HG03457 (cell line): ENCODE data around the gene FHIT.
A peak's percentile ranks its signal among the peaks of the same experiment; 100 is the strongest.
"Not testable (repeated sequence)": the region's sequence is repeated elsewhere in the genome, so short reads cannot be mapped to it uniquely, and the experiment has no call there.

ENCODE experiments used
- ATAC-seq: cut with Tn5 transposase; IDR thresholded peaks from one replicate; pipeline ENCODE4 v1.9.1; 2021; ENCODE audit warnings: moderate number of reproducible peaks; ENCODE audit not compliant: unreplicated experiment

Gene FHIT

DNA sequence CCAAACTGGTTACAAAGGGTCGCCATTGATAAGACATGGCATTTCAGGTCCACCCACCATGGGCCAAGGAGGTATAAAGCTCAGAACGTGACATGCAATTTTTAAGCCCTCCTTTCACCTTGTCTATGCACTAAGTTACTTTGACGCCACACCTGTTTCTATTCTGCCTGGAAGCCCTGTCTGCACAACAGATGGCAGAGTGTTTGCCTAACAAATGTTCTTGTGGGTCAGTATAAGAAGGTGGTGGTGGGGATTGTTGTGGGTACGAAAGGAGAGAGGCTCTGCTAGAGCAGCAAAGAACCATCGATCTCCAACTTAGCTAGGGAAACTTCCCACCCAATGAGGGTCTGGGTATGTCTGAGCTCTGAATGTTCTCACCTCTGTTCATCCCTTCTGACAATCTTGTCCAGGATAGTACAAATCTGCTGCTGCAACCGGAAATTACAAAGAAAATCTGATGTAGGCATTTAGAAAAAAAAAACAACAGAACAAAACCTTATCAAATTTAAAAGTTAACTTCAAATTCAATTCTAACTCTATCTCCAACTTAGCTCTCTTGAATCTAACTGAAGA, 1256.4 kb downstream of the FHIT start:
- no peak for ATAC-seq

DNA sequence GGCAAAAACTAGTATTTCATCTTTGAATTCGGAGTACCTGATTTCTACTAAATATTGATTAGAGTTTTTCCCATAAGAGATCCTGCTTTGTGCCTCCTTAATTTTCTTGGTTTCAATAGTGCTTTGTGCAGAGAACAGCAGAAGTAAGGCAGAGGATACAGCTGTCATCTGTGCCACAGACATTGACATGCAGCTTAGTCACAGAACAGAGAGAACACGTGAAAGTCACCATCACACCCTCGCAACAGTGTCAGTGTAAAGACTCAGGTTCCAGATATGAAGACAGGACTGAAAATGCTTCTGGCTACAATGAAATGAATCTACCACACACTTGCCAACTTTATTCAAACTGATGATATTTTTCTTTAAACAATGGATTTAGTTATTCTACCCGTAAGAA, 1258.7 kb downstream of the FHIT start:
- ATAC-seq: no peak

DNA sequence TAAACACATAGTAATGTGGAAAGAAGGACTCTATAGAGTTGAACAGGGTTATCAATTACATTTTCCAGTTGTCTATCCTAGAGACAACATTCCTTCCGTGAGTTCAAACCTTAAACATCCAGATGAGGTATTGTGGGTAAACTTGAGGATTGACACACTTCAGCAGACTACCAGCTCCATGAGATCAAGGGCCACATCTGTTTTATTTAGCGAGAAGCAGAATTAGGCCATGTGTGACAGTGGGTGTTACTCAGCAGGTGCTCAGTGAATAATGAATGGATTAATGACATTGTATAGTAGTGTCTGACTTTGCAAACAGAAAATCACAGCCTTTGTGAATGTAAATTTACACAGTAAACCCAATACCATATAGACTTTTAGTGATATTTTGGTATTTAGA, 1260.3 kb downstream of the FHIT start:
- ATAC-seq: no peak

DNA sequence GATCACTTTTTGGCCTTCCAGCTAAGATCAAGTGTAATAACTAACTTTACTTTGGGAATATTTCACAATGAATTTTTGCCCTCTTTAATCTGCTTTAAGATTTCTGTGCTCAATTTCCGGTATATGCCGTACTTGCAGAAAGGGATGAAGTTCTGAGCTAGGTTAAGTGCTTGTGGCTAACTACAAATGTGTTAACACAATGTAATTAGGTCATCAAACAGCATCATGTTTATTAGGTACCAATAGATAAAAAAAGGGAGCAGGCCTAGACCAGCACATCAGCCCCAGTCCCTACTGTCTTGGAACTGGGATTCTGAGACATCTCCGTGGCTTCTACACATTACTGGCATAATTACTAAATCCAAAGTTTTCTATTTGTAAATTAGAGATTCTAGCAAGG, 1268.7 kb downstream of the FHIT start:
- ATAC-seq: no peak

DNA sequence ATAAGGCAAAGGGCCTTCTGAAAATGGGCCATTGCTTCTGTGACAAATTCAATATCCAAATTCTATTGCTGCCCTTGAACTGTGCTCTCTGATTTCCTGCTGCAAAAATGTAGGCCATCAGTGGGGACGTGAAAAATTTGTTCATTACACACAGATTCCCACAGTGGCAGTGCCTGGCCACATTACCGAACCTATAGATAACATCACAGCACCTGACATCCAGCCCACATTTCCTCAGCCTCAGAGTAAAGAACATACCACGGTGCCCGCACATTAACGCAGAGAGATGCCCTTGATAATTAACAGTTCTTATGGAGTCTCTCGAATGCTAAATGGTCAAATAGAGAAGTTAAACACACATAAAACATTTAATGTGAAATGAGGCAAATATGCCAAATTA, 1269.9 kb downstream of the FHIT start:
- no peak for ATAC-seq

DNA sequence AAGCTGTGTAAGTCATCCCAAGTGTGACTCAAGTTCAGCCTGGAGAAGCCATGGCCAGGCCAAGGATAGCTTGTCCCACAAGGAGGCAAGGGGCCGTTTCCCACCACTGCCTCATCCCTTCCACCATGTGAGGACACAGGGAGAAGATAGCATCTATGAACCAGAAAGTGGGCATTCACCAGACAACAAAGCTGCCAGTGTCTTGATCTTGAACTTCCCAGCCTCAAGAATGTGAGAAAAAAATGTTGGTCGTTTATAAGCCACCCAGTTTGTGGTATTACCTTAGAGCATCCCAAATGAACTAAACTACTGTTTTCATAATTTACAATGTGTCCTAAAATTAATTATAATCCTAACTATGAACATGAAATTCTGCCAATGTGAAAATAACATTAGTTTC, 1270.7 kb downstream of the FHIT start:
- ATAC-seq: no peak

DNA sequence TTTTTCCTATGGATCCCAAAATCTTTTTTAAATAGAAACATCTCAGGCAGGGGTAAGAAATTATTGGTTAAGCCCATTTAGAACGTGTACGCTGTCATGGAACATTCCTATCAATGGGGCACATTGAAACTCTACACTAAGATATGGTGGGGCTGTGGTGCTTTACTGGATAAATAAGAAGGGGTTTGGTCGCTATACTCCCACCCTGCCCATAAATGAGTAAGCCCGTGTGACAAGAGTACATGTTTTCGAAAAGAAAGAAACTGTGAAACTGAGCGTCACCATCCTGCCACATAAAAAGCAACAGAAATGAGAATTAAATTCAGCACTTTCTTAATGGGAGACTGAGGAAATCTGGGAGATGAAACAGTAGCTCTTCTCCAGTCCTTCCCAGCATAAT, 1271.7 kb downstream of the FHIT start:
- ATAC-seq: no peak

DNA sequence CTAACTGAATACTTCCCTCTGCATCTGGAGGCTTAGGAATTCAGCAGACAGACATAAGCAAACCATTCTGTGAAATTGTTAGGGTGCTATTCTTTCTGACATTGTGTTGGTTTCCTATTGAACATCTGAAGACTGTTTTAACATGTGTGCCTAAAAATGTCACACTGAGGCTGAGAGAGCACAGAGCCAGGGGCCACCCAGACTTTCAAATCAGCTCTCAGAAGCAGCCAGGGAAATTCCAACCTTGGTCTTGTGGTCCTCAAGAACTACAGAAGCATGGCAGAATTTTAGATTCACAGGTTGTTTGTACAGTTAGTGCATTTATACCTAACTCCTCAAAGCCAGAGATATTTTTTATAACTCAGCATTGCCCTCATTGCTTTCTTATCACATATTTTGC, 1272.3 kb downstream of the FHIT start:
- ATAC-seq: peak; percentile 63

DNA sequence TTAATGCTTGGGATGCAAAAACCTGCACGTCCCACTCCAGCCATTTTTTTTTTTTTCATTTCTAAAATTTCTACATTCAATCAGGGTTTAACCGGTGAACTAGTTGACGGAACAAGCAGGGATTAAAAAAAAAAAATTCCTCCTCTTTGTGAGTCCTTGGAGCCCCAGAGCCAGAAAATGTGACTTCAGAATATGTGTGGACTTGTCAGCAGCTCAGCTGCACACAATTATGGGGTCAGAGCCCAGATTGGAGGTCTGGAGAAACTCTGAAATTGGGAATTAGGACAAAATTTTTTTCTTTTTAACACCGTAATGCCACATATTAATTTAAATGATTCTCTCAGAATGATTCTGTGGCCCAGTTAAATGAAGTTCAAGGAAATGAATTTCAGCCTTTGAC, 1280.5 kb downstream of the FHIT start:
- ATAC-seq: no peak

DNA sequence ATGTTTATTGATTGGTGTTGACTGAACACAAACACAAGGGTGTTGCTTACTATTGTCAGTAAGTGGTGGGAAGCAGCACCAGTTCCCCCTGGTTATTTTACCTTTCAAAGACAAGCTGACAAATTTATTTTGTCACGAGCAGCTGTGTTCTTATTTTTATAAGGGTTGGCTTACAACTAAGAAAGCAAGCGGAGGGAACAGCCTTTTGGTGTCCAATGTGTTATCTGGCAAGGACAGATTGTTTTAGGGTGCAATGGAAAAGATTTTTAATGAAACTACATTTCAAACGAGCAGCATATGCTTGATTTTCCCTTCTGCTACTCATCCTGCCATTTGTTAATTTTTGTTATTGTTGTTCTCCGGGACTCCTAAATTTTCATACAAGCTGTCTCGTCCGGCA, 1280.9 kb downstream of the FHIT start:
- ATAC-seq: no peak

DNA sequence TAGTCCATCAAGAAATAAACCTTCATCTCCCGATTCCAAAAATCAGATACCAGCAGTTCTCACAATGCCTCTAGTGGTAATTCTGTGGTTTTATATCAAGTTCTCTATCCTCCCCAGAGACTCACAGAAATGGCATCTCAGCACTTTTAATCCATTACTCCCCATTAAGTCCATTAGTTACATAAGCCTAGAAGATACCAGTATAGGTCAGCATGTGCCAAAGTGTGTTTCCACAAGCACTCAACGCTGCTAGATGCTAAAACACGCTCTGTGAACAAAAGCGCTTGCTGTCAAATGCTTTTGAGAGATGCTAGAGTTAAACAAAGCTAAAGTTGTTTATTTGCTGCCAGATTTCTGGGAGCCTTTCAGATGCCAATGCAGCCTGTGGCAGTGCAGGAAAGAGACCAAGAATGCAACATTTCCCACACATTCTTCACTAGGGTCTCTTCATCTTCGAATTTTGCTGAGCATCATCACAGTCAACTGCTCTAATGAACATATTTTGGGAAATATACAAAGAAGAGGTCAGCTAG, 1282.7 kb downstream of the FHIT start:
- ATAC-seq: no peak

DNA sequence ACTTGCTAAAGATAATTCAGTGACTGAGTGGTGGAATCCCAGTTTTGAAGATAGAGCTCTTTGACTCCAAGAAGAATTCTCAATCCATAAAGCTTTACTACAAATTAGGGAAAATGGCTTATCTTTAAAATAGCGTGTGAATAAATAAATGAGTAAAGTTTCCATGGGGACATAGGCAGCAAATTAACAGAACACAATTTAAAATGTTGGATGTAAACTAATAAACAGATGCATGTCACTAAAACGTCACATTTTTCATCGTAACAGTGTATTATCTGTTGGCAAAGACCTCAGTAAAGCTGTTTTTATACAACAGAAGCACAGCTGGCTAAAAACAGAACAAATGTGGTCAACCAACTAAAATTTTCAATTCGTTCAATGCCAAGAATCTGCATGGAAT, 1287.6 kb downstream of the FHIT start:
- no peak for ATAC-seq

DNA sequence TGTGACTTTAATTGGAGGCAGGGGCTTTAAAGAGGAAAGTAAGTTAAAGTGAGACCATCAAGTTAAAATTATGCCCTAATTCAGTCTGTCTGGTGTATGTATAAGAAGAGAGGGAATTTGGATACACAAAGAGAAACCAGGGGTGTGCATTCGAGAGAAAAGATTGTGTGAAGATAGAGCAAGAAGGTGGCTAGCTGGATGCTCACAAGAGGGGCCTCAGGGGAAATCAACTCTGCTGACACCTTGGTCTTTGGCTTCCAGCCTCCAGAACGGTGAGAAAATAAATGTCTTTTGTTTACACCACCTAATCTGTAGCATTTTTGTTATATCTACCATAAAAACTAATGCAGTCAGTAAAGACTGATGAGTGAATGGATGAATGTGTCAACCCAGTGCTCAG, 1294.1 kb downstream of the FHIT start:
- no peak for ATAC-seq

DNA sequence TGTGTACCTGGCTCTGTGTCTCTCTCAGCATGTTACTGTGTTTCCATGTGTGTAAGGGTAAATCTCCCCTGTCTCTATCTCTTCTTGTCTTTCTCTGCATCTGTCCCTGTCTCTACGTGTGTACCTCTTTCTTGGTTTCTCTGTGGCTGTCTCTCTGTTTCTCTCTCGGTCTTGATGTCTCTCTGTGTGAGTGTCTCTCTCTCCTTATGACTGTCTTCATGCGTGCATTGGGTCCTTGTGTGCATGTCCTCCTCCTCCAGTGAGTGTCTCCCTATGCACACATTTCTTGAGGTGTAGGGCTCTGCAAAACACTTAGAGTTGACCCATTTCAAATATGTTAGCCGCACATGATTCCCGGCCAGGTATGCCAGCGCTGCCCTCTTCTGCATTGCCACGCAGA, 1298.1 kb downstream of the FHIT start:
- no peak for ATAC-seq

DNA sequence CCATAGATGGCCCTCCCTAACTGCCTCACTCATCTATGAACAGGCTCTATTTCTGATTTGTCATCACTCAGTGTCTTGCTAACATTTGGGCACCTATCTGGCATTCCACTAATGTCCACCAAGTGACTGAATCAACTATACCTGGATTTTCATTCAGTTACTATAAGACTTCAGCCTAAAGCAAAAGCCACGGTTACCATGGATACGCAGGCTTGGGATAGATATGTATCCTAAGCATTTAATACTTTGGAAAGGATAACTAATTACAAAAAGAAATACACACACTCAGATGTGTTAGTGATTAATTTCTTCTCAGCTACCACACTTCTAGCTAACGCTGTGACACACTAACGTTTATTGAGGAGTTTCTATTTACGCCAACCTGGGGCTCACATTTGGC, 1301.9 kb downstream of the FHIT start:
- ATAC-seq: no peak

DNA sequence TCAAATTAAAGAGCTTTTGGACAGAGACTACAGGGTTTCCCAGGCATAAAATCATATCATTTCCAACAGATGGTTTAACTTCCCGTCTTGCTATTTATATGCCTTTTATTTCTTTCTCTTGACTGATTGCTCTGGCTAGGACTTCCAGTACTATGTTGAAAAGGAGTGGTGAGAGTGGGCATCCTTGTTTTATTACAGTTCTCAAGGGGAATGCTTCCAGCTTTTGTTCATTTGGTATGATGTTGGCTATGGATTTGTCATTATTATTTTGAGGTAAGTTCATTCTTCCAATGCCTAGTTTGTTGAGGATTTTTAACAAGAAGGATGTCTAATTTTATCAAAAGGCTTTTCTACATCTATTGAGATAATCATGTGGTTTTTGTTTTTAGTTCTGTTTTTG, 1304.9 kb downstream of the FHIT start:
- ATAC-seq: no peak

DNA sequence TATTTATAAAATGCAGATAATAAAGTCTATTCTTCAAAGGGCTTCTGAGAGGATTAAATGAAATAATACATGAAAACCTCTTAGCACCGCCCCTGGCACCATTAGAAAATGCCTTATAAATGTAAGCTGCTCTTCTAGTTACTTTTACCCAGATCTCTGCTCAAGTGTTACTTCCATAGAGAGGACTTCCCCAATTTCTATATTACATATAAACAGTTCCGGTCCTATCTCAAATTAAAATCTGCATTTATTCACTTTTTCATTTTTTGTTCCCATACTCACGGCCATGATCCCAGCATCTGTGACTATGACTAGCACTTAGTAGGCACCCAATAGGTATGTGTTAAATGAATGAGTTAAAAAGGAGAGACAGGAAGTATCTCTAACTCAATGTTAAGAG, 1310.5 kb downstream of the FHIT start:
- no peak for ATAC-seq

DNA sequence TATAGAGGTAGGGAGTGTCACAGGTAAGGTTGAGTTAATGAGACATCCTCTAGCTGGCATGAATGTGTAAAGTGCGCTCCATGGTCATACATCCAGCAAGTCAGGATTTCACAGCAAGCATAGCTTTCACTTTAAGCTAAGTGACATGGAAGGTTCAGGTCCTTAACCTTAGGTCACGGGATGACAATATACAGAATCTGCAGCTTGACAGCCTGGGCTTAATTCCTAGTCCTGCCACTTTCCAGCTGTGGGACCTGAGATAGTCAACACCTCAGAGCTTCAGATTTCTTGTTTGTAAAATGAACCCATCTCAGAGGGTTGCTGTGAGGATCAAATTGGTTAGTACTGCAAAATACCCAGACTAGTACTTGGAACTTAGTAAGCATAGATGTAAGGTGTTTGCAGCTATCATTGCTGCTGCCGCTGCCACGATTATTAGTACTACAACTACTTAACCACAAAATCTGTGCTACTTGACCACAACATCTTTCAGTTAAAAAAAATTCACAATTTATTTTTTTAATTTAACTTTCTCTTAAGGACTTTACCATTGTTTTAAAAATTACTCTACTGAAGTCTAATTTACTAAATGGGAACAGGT, 1311.3 kb downstream of the FHIT start:
- ATAC-seq: no peak

DNA sequence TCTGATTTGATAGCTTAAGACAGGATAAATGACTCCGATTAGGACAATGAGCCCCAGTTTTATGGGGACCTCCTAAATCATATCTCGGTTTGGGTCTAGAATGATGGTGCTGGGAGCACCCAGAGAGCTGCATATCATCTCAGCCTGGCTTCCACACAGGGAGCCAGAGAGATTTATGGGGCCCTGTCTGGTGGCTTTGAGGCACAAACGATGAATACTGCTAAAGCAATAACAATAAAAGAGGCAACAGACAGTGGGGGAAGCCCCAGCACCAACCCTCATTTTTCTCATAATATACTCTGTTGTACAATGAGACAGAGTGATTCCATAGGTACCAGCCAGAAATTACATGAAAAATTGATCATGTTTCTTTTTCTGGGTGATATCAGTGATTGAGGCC, 1312.4 kb downstream of the FHIT start:
- no peak for ATAC-seq

DNA sequence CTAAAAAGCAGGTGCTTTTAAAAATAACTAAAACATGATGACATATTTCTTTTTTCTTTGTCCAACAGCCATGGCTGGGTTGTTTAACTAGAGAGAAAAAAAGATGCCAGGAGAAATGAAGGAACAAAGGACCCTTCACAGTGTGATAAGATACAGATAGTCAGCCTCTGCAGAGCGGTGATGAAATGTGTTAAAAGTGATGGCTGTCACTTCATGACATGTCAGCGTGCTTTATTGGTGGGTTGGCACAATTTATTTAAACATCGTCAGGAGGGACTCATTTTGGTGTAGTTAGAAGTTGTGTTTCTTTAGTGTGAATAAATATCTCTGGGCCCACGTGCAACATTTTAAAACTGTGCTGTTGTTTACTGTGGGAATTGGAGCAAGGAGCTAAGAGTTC, 1314.1 kb downstream of the FHIT start:
- ATAC-seq: no peak

DNA sequence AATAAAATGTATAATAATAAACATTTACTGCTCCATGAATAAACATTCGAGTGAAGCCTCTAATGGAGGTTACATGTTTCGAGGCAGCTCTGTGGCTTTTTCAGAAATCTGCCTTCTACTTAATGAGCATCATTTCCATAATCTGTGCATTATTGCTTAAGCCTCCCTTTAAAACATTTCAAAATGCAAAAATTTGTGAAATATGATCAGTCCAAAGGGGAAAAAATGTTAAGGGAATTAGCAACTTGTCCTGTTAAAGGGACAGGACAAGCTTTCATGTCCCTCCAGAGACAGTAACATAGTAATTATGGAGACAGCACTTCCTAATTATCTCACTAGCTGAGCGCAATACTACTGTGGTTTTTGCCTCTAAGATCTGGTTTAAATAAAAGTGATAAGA, 1314.8 kb downstream of the FHIT start:
- no peak for ATAC-seq

DNA sequence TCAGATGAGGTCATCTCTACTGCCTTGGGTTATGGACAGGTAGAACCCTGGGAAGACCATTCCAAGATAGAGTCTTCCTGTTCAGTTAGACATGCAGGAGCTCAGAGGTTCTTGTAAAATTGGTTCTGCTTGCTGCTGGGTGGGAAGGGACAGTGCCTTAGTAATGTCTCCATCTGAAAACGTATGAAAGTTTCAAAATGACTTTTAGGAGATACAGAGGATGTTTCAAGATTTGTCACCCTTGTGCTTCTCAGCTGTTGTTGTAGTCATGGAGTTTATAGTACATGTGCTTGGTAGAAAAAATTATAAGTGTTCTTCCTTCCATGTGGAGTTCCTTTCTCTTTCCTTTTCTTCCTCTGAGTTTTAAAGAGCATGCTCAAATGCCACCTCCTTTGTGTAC, 1316.2 kb downstream of the FHIT start:
- peak; percentile 96 for ATAC-seq

DNA sequence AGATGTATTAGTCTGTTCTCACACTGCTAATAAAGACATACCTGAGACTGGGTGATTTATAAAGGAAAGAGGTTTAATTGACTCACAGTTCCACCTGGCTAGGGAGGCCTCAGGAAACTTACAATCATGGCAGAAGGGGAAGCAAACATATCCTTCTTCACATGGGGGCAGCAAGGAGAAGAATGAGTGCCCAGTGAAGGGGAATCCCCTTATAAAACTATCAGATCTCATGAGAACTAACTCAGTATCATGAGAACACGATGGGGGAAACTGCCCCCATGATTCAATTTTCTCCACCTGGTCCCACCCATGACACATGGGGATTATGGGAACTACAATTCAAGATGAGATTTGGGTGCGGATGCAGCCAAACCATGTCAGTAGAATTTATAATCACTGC, 1316.7 kb downstream of the FHIT start:
- not testable (repeated sequence) for ATAC-seq
